Measurements from ENCODE around the gene PTPN7. TPM values are rescaled to one million over a fixed set of nuclear protein-coding genes. Genes with fewer than 3 reads are reported as not detected.
A peak's percentile ranks its signal among the peaks of the same experiment; 100 is the strongest.

The PTPN7 gene
- total RNA-seq, 2 experiments from 2014 or later, result 242 to 255 TPM

GRCh38 chr1:202163281-202164270 lies 3.2 kb upstream of the PTPN7 start:
- Mint-ChIP-seq H3K4me1 (ENCODE audit: low read depth) (peaks cover 75% of the 10 kb centered on the region), H3K9me3 (ENCODE audit: insufficient read depth) (no peaks in the 10 kb centered on the region), H3K27ac (peak overlapping the region; percentile 100), H3K4me3 (peak overlapping the region; percentile 91), H3K27me3 (ENCODE audit: low read depth) (no peaks in the 10 kb centered on the region), H3K36me3 (ENCODE audit: low read depth) (peaks cover 18% of the 10 kb centered on the region)
- no peak for ATAC-seq
- POLR2A ChIA-PET, result interaction anchor here (0.9 to 11.3 kb wide), 5 partner anchors 7 to 185 kb away, joined by 3 to 103 read pairs (median 4); partner anchors contain the start of genes ARL8A, PPP1R12B and UBE2T
- no peak for DNase-seq
- CTCF ChIA-PET, result interaction anchor here (1.2 to 6.2 kb wide), 9 partner anchors 7 to 164 kb away, joined by 3 to 39 read pairs (median 6); partner anchors contain the start of genes ARL8A and LGR6

DNA sequence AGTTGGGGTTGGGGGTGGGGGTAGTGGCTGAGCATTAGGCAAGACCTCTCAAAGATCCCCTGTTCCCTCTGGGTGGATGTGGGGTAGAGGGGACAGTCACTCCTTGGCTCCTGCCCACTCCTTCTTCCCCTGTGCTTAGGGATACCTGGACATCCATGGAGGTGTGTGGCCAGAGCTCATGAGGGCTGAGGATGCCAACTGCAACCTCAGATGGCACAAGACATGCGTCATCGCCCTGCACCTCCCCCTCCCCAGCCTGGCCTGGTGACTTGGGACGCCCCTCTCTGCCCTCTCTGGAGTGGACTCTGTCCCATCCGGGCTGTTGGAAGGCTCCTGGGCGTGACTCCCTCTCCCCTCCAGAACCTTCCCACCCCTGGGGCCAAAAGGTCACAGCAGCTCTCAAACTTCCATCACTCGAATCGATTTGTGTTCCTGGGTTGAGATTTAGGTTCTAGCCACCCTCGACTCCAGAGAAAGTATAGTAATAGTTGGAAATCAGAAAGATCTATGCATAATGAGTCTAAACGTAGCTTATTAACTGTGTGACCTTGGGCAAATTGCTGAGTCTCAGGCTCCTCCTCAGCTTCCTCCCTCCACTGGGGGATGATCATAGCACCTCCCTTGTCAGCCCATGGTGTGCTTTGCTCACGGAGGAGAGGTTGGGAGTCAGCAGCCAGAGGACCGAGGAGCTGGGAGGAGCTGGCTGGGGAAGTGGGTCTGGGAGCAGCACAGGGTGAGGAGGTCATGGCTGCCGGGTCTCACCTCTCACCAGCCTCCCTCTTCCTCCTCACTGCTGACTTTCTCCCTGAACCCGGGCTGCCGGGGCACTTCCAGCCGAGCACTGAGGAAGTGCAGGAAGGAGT lies 2.2 kb upstream of the PTPN7 start:
- peak; percentile 12 for ATAC-seq
- peak; percentile 55 for DNase-seq
- POLR2A ChIA-PET, result interaction anchor here (0.5 to 11.3 kb wide), 6 partner anchors 8 to 845 kb away, joined by 3 to 103 read pairs (median 10); partner anchors contain the start of genes ARL8A, PPP1R12B, TMEM183A and UBE2T
- Mint-ChIP-seq H3K36me3 (ENCODE audit: low read depth) (peaks cover 25% of the 10 kb centered on the region), H3K27me3 (ENCODE audit: low read depth) (no peaks in the 10 kb centered on the region), H3K4me3 (peak overlapping the region; percentile 91), H3K27ac (peak overlapping the region; percentile 100), H3K4me1 (ENCODE audit: low read depth) (peaks cover 82% of the 10 kb centered on the region), H3K9me3 (ENCODE audit: insufficient read depth) (no peaks in the 10 kb centered on the region)
- CTCF ChIA-PET, result interaction anchor here (0.7 to 6.2 kb wide), 13 partner anchors 8 to 179 kb away, joined by 3 to 39 read pairs (median 5); partner anchors contain the start of genes ARL8A, LGR6 and UBE2T

GRCh38 chr1:202162047-202162417 lies 1.6 kb upstream of the PTPN7 start:
- ChIA-PET CTCF (interaction anchor here (0.8 to 6.2 kb wide), 10 partner anchors 9 to 180 kb away, joined by 3 to 39 read pairs (median 4); partner anchors contain the start of genes ARL8A and UBE2T), POLR2A (interaction anchor here (1.5 to 11.3 kb wide), 5 partner anchors 9 to 180 kb away, joined by 3 to 103 read pairs (median 15); partner anchors contain the start of genes ARL8A and UBE2T)
- Mint-ChIP-seq H3K27ac (peak overlapping the region; percentile 100), H3K4me3 (peak overlapping the region; percentile 91), H3K9me3 (ENCODE audit: insufficient read depth) (no peaks in the 10 kb centered on the region), H3K36me3 (ENCODE audit: low read depth) (peaks cover 29% of the 10 kb centered on the region), H3K27me3 (ENCODE audit: low read depth) (no peaks in the 10 kb centered on the region), H3K4me1 (ENCODE audit: low read depth) (peaks cover 85% of the 10 kb centered on the region)
- DNase-seq (peak; percentile 76), ATAC-seq (peak; percentile 34)

- DNase-seq, result peak; percentile 37
- Mint-ChIP-seq H3K4me1 (ENCODE audit: low read depth) (peaks cover 84% of the 10 kb centered on the region), H3K27me3 (ENCODE audit: low read depth) (no peaks in the 10 kb centered on the region), H3K36me3 (ENCODE audit: low read depth) (peaks cover 30% of the 10 kb centered on the region), H3K4me3 (peak overlapping the region; percentile 91), H3K27ac (peak overlapping the region; percentile 100), H3K9me3 (ENCODE audit: insufficient read depth) (no peaks in the 10 kb centered on the region)
- CTCF ChIA-PET, result interaction anchor here (0.6 to 6.2 kb wide), 10 partner anchors 9 to 181 kb away, joined by 3 to 39 read pairs (median 6); partner anchors contain the start of genes ARL8A and UBE2T
- ATAC-seq, result peak; percentile 3
- POLR2A ChIA-PET, result interaction anchor here (1.1 to 11.3 kb wide), 6 partner anchors 9 to 181 kb away, joined by 3 to 103 read pairs (median 12); partner anchors contain the start of genes ARL8A and UBE2T
Measured at GRCh38 chr1:202161151-202162046, 997 bp upstream of the PTPN7 start.

GRCh38 chr1:202159534-202160371 lies 649 bp downstream of the PTPN7 start:
- H3K27ac Mint-ChIP-seq, result peak overlapping the region; percentile 100
- peak overlapping the region; percentile 91 for H3K4me3 Mint-ChIP-seq
- CTCF ChIA-PET, result interaction anchor here (0.6 to 6.2 kb wide), 14 partner anchors 9 to 177 kb away, joined by 3 to 39 read pairs (median 6); partner anchors contain the start of genes ARL8A and RNPEP

DNA sequence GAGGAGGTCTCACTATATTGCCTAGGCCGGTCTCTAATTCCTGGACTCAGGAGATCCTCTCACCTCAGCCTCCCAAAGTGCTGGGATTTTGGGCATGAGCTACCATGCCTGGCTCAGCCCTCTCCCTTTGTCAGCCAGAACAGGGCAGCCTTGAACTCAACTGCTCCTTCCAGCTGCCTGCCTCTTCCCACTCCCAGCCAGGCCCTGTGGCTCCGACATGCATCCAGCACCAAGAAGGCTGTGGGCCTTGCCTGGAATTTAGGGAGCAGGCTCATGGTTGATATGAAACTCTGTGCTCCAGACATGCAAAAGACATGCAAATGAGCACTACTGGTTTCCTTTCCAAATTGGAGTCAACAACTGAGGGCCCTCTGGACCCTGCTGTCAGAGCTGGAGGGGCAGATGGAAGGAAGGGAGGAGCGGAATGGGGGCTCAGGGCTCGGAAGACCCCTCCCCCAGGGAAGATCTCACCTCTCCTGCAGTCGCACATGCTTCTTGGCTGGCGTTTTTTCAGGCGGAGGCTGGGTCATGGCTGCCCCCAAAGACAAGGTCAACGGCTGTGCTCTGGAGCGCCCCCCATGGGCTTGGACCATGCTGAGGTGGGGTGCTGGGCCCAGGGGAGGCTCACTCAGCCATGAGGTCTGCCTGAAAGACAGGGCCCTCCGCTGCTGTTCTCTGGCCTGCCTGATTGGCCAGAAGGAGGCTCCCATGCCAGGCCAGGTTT lies 1.4 kb downstream of the PTPN7 start:
- H3K36me3 Mint-ChIP-seq (ENCODE audit: low read depth), result peaks cover 52% of the 10 kb centered on the region
- DNase-seq (peak; percentile 53), ATAC-seq (no peak)
- H3K4me3 Mint-ChIP-seq, result peak overlapping the region; percentile 91
- H3K4me1 Mint-ChIP-seq (ENCODE audit: low read depth), result peaks cover 78% of the 10 kb centered on the region
- no peaks in the 10 kb centered on the region for H3K27me3 Mint-ChIP-seq (ENCODE audit: low read depth)
- H3K9me3 Mint-ChIP-seq (ENCODE audit: insufficient read depth), result no peaks in the 10 kb centered on the region
- POLR2A ChIA-PET, result interaction anchor here (0.6 to 11.3 kb wide), 3 partner anchors 12 to 848 kb away, joined by 3 to 103 read pairs (median 15); partner anchors contain the start of gene ARL8A
- peak overlapping the region; percentile 100 for H3K27ac Mint-ChIP-seq
- CTCF ChIA-PET, result interaction anchor here (3.9 to 6.2 kb wide), 3 partner anchors 12 to 25 kb away, joined by 20 to 39 read pairs (median 29); partner anchors contain the start of gene ARL8A

More at GRCh38 chr1:202159534-202160371, 649 bp downstream of the PTPN7 start:
- ATAC-seq, result peak; percentile 17
- DNase-seq, result peak; percentile 79
- no peaks in the 10 kb centered on the region for H3K9me3 Mint-ChIP-seq (ENCODE audit: insufficient read depth)
- peaks cover 83% of the 10 kb centered on the region for H3K4me1 Mint-ChIP-seq (ENCODE audit: low read depth)
- H3K27me3 Mint-ChIP-seq (ENCODE audit: low read depth), result no peaks in the 10 kb centered on the region
- peaks cover 45% of the 10 kb centered on the region for H3K36me3 Mint-ChIP-seq (ENCODE audit: low read depth)
- POLR2A ChIA-PET, result interaction anchor here (0.6 to 11.3 kb wide), 10 partner anchors 11 to 848 kb away, joined by 3 to 103 read pairs (median 4); partner anchors contain the start of genes ARL8A, TMEM183A and UBE2T

- no peak for ATAC-seq
- H3K27ac Mint-ChIP-seq, result peak overlapping the region; percentile 100
- H3K27me3 Mint-ChIP-seq (ENCODE audit: low read depth), result no peaks in the 10 kb centered on the region
- H3K4me3 Mint-ChIP-seq, result peak overlapping the region; percentile 91
- H3K36me3 Mint-ChIP-seq (ENCODE audit: low read depth), result peaks cover 59% of the 10 kb centered on the region
- H3K9me3 Mint-ChIP-seq (ENCODE audit: insufficient read depth), result no peaks in the 10 kb centered on the region
- peaks cover 71% of the 10 kb centered on the region for H3K4me1 Mint-ChIP-seq (ENCODE audit: low read depth)
- ChIA-PET POLR2A (interaction anchor here (11.3 kb wide), 1 partner anchor 11 kb away, joined by 103 read pairs; the partner anchor contains the start of gene ARL8A), CTCF (no interaction called here)
- DNase-seq, result no peak
Measured at GRCh38 chr1:202157945-202158344, 2.5 kb downstream of the PTPN7 start.

DNA sequence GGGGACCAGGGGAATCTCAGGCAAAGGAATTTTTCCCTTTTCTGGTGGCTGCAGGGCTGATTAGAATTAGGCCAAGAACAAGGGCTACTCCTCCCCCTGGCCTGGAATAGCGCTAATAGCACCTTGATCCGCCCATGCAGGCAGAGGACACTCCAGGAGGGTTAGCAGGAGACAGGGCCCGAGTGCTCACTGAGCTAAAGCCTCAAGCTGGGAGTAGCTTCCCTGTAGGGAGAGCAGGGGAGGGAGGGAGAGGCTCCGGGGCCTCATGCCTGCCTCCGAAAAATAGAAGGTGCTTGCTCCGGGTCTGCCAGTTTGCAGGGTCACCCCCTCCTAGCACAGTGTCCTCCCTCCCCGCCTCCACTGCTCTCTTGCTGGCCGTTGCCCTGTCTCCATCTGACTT lies 3.8 kb downstream of the PTPN7 start:
- CTCF ChIA-PET, result interaction anchor here (1.9 to 3.4 kb wide), 5 partner anchors 9 to 36 kb away, joined by 4 to 31 read pairs (median 28); partner anchors contain the start of gene LGR6
- H3K36me3 Mint-ChIP-seq (ENCODE audit: low read depth), result peaks cover 71% of the 10 kb centered on the region
- H3K4me3 Mint-ChIP-seq, result no peak overlapping the region
- peak overlapping the region; percentile 12 for H3K27ac Mint-ChIP-seq
- POLR2A ChIA-PET, result interaction anchor here (1.2 to 11.3 kb wide), 2 partner anchors 8 to 10 kb away, joined by 3 to 103 read pairs; partner anchors contain the start of gene ARL8A
- no peaks in the 10 kb centered on the region for H3K27me3 Mint-ChIP-seq (ENCODE audit: low read depth)
- no peaks in the 10 kb centered on the region for H3K9me3 Mint-ChIP-seq (ENCODE audit: insufficient read depth)
- no peak for DNase-seq
- peaks cover 58% of the 10 kb centered on the region for H3K4me1 Mint-ChIP-seq (ENCODE audit: low read depth)
- no peak for ATAC-seq
